ENCODE data around the gene HVCN1.

The HVCN1 gene

GRCh38 chr12:110732572-110732971 lies 43.7 kb upstream of the HVCN1 start:
- TF ChIP-seq CTCF (IDR thresholded peaks at IDR 0.05) = no peak
- peaks cover 32% of the 10 kb centered on the region for H3K79me2 ChIP-seq
- H3K27ac ChIP-seq = peak overlapping the region; percentile 55
- no peaks in the 10 kb centered on the region for H3K36me3 ChIP-seq (ENCODE audit: control insufficient read depth, insufficient read depth, low read length)
- H3K4me1 ChIP-seq = peaks cover 44% of the 10 kb centered on the region
- peak overlapping the region; percentile 67 for H3K4me2 ChIP-seq (ENCODE audit: low read length)
- H2AFZ ChIP-seq = no peak overlapping the region
- no peak overlapping the region for H3K9ac ChIP-seq
- H3K27me3 ChIP-seq (ENCODE audit: control insufficient read depth, insufficient read depth, low read length) = no peaks in the 10 kb centered on the region
- peak overlapping the region; percentile 45 for H3K4me3 ChIP-seq (ENCODE audit: low read depth, low read length)
- H3K9me3 ChIP-seq (ENCODE audit: control insufficient read depth, low read length) = no peaks in the 10 kb centered on the region

GRCh38 chr12:110731479-110731878 lies 42.6 kb upstream of the HVCN1 start:
- Histone ChIP-seq H3K27me3 (ENCODE audit: control insufficient read depth, insufficient read depth, low read length) (no peaks in the 10 kb centered on the region), H3K36me3 (ENCODE audit: control insufficient read depth, insufficient read depth, low read length) (no peaks in the 10 kb centered on the region), H3K9ac (no peak overlapping the region), H3K4me2 (ENCODE audit: low read length) (peak overlapping the region; percentile 67), H3K27ac (peak overlapping the region; percentile 55), H3K9me3 (ENCODE audit: control insufficient read depth, low read length) (no peaks in the 10 kb centered on the region), H2AFZ (no peak overlapping the region), H3K79me2 (peaks cover 30% of the 10 kb centered on the region), H3K4me1 (peaks cover 44% of the 10 kb centered on the region), H3K4me3 (ENCODE audit: low read depth, low read length) (peak overlapping the region; percentile 6)
- TF ChIP-seq CTCF (IDR thresholded peaks at IDR 0.05) = no peak

- Histone ChIP-seq H2AFZ (no peak overlapping the region), H3K4me2 (ENCODE audit: low read length) (peak overlapping the region; percentile 58), H3K9ac (no peak overlapping the region), H3K79me2 (peaks cover 18% of the 10 kb centered on the region), H3K27ac (peak overlapping the region; percentile 49), H3K36me3 (ENCODE audit: control insufficient read depth, insufficient read depth, low read length) (no peaks in the 10 kb centered on the region), H3K9me3 (ENCODE audit: control insufficient read depth, low read length) (no peaks in the 10 kb centered on the region), H3K4me3 (ENCODE audit: low read depth, low read length) (no peak overlapping the region), H3K4me1 (peaks cover 40% of the 10 kb centered on the region), H3K27me3 (ENCODE audit: control insufficient read depth, insufficient read depth, low read length) (no peaks in the 10 kb centered on the region)
- TF ChIP-seq CTCF (IDR thresholded peaks at IDR 0.05) = no peak
Measured at GRCh38 chr12:110728628-110729027, 39.7 kb upstream of the HVCN1 start.

GRCh38 chr12:110726708-110727369 lies 37.9 kb upstream of the HVCN1 start:
- Histone ChIP-seq H3K4me1 (peaks cover 24% of the 10 kb centered on the region), H3K9me3 (ENCODE audit: control insufficient read depth, low read length) (no peaks in the 10 kb centered on the region), H3K27me3 (ENCODE audit: control insufficient read depth, insufficient read depth, low read length) (no peaks in the 10 kb centered on the region), H3K36me3 (ENCODE audit: control insufficient read depth, insufficient read depth, low read length) (no peaks in the 10 kb centered on the region), H3K9ac (no peak overlapping the region), H3K4me3 (ENCODE audit: low read depth, low read length) (no peak overlapping the region), H3K4me2 (ENCODE audit: low read length) (no peak overlapping the region), H2AFZ (no peak overlapping the region), H3K27ac (no peak overlapping the region), H3K79me2 (peaks cover 18% of the 10 kb centered on the region)
- TF ChIP-seq CTCF (IDR thresholded peaks at IDR 0.05) = no peak

GRCh38 chr12:110726028-110726427 lies 37.1 kb upstream of the HVCN1 start:
- Histone ChIP-seq H3K36me3 (ENCODE audit: control insufficient read depth, insufficient read depth, low read length) (no peaks in the 10 kb centered on the region), H3K4me1 (peaks cover 17% of the 10 kb centered on the region)
- TF ChIP-seq CTCF (IDR thresholded peaks at IDR 0.05) = no peak

More at GRCh38 chr12:110726028-110726427, 37.1 kb upstream of the HVCN1 start:
- no peak overlapping the region for H3K27ac ChIP-seq
- H3K4me2 ChIP-seq (ENCODE audit: low read length) = no peak overlapping the region
- H3K79me2 ChIP-seq = peaks cover 18% of the 10 kb centered on the region
- H3K27me3 ChIP-seq (ENCODE audit: control insufficient read depth, insufficient read depth, low read length) = no peaks in the 10 kb centered on the region
- no peak overlapping the region for H2AFZ ChIP-seq
- H3K9me3 ChIP-seq (ENCODE audit: control insufficient read depth, low read length) = no peaks in the 10 kb centered on the region
- no peak overlapping the region for H3K9ac ChIP-seq
- H3K4me3 ChIP-seq (ENCODE audit: low read depth, low read length) = no peak overlapping the region

Measured in parathyroid adenoma (tissue), 2 donors.